Endothelial cell of umbilical vein (primary cell): ENCODE results near the gene CDHR5. TPM values are rescaled to one million over a fixed set of nuclear protein-coding genes. Genes with fewer than 3 reads are reported as not detected.

Experiments
- BruUV-seq: library from RNA; stranded (reverse); fragments of 400-500 nt; replicated peaks from 2 replicates; lab custom pipeline; 2021; lab: Mats Ljungman, UMichigan
- CTCF ChIA-PET: fragments of 300-600, 350-600 bp; sonication (Branson Sonifier 250); formaldehyde crosslinking; loops from one replicate; lab custom pipeline; 2021; ENCODE audit warnings: antibody characterized with exemption, inconsistent platforms; lab: Charles Lee
- POLR2A ChIA-PET: fragments of 300-600, 350-600 bp; sonication (Branson Sonifier 250); formaldehyde crosslinking; loops from one replicate; lab custom pipeline; 2021; ENCODE audit warnings: antibody characterized with exemption, inconsistent platforms; lab: Charles Lee
- DNase-seq: peaks from one replicate; pipeline ENCODE4 v3.0.0-alpha.2; 2011; ENCODE audit warnings: low read depth, low spot score
- FAIRE-seq: peaks from 2 replicates; lab custom pipeline; 2011; peaks lifted over from hg19 to GRCh38; lab: Jason Lieb, UNC
- H2AFZ ChIP-seq: 2 replicates; pipeline ENCODE4 v1.6.0; 2012; ENCODE audit warnings: low read depth, low read length, control low read depth, inconsistent platforms
- H3K27ac ChIP-seq: 2 replicates; pipeline ENCODE4 v1.5.1; 2011; ENCODE audit warnings: low read depth, mild to moderate bottlenecking, control low read depth, low read length, moderate library complexity; ENCODE audit not compliant: insufficient read depth
- H3K27me3 ChIP-seq, 2 experiments: 2 replicates each; pipeline versions ENCODE4 v1.6.0 to v1.6.1; 2011; ENCODE audit warnings: low read length in 2 of 2, mixed read lengths in 1 of 2; ENCODE audit not compliant: control insufficient read depth in 2 of 2, insufficient read depth in 2 of 2
- H3K36me3 ChIP-seq, 2 experiments: 2 replicates in 1 of 2; 3 replicates in 1 of 2; pipeline ENCODE4 v1.5.1; 2011; ENCODE audit warnings: low read length in 2 of 2, mild to moderate bottlenecking in 1 of 2, moderate library complexity in 1 of 2; ENCODE audit not compliant: control insufficient read depth in 2 of 2, insufficient read depth in 2 of 2; ENCODE audit errors: extremely low read depth in 1 of 2
- H3K4me1 ChIP-seq: 3 replicates; pipeline ENCODE4 v1.5.1; 2011; ENCODE audit warnings: mild to moderate bottlenecking, low read length; ENCODE audit not compliant: control insufficient read depth, insufficient read depth; ENCODE audit errors: extremely low read depth
- H3K4me2 ChIP-seq: 2 replicates; pipeline ENCODE4 v1.6.1; 2011; ENCODE audit warnings: low read length, control low read depth, mixed read lengths; ENCODE audit not compliant: insufficient read depth
- H3K4me3 ChIP-seq, 3 experiments: fragments of 200-600 bp in 1 of 3; sonication (generic), shearing (Covaris generic) in 1 of 3; replicated peaks in 1 of 3; 2 replicates each; pipeline ENCODE4 v1.5.1; 2011 to 2016; ENCODE audit warnings: control low read depth in 3 of 3, low read length in 3 of 3, mild to moderate bottlenecking in 2 of 3, inconsistent platforms in 1 of 3, low read depth in 1 of 3, moderate library complexity in 1 of 3; ENCODE audit not compliant: insufficient read depth in 1 of 3
- H3K79me2 ChIP-seq: 2 replicates; pipeline ENCODE4 v1.6.0; 2012; ENCODE audit warnings: low read length, inconsistent platforms; ENCODE audit not compliant: control insufficient read depth, insufficient read depth
- H3K9ac ChIP-seq: replicated peaks from 2 replicates; pipeline ENCODE3; 2011; ENCODE audit warnings: low read length, control low read depth; ENCODE audit not compliant: insufficient read depth; ENCODE audit errors: extremely low read depth
- H3K9me1 ChIP-seq: replicated peaks from 3 replicates; pipeline ENCODE4 v1.6.0; 2011; ENCODE audit warnings: mild to moderate bottlenecking, low read length; ENCODE audit not compliant: control insufficient read depth, insufficient read depth; ENCODE audit errors: extremely low read depth
- H3K9me3 ChIP-seq: replicated peaks from 2 replicates; pipeline ENCODE4 v1.5.1; 2012; ENCODE audit warnings: low read length, inconsistent platforms; ENCODE audit not compliant: control insufficient read depth, insufficient read depth
- H4K20me1 ChIP-seq: replicated peaks from 2 replicates; pipeline ENCODE3; 2011; ENCODE audit warnings: mild to moderate bottlenecking, low read length; ENCODE audit not compliant: control insufficient read depth, insufficient read depth; ENCODE audit errors: extremely low read depth
- EZH2 ChIP-seq: IDR thresholded peaks from 2 replicates; pipeline ENCODE4 v1.6.1; 2012; ENCODE audit warnings: borderline replicate concordance, low read depth, mild to moderate bottlenecking, moderate library complexity, low read length, inconsistent platforms; ENCODE audit not compliant: severe bottlenecking
- FOS ChIP-seq: IDR thresholded peaks from 2 replicates; pipeline ENCODE4 v1.6.1; 2011; ENCODE audit warnings: mild to moderate bottlenecking, low read length, moderate library complexity, borderline replicate concordance; ENCODE audit not compliant: insufficient read depth
- GATA2 ChIP-seq: IDR thresholded peaks from 2 replicates; pipeline ENCODE4 v1.7.0; 2011; ENCODE audit warnings: low read depth, mild to moderate bottlenecking, moderate library complexity, mixed read lengths, low read length; ENCODE audit not compliant: insufficient read length, insufficient read depth
- JUN ChIP-seq: IDR thresholded peaks from 2 replicates; pipeline ENCODE4 v1.6.1; 2011; ENCODE audit warnings: borderline replicate concordance, low read depth; ENCODE audit not compliant: insufficient read length, insufficient read depth
- MAX ChIP-seq: IDR thresholded peaks from 2 replicates; pipeline ENCODE4 v1.6.1; 2011; ENCODE audit not compliant: insufficient read depth, insufficient read length
- MYC ChIP-seq: IDR thresholded peaks from one replicate; pipeline ENCODE4 v1.6.1; 2011; ENCODE audit warnings: mild to moderate bottlenecking, low read depth, low read length
- POLR2A ChIP-seq: IDR thresholded peaks from 2 replicates; pipeline ENCODE4 v1.6.1; 2012; ENCODE audit warnings: low read depth, mild to moderate bottlenecking, control low read depth, low read length
- POLR2AphosphoS5 ChIP-seq: IDR thresholded peaks from 2 replicates; pipeline ENCODE4 v1.6.1; 2012; ENCODE audit warnings: low read depth, mild to moderate bottlenecking, control low read depth, low read length, moderate library complexity; ENCODE audit not compliant: insufficient read depth
- dilution Hi-C: fragments of 300-500 bp; cut with MboI; formaldehyde crosslinking; loops from one replicate; pipeline ENCODE4 v1.15.0; 2019; ENCODE audit warnings: low sequenced_read_pairs; ENCODE audit not compliant: extremely low pct_ligation_motif_present
- intact Hi-C: fragments of 100-400 bp; cut with micrococcal nuclease; formaldehyde crosslinking; loops from one replicate; pipeline ENCODE4 v1.10.0; 2022
- polyA plus RNA-seq, 4 experiments: library from polyadenylated mRNA; depleted of rRNA in 3 of 4; stranded (reverse) in 3 of 4; unstranded in 1 of 4; fragments of >200 nt; gene quantifications; 2 replicates each; pipeline versions ENCODE4 v1.2.1 to v1.2.3, GENCODE V29; 2011 to 2012; ENCODE audit warnings: missing spikeins in 1 of 4
- total RNA-seq: library from RNA; stranded (reverse); gene quantifications from 2 replicates; pipeline ENCODE4 v1.2.3, GENCODE V29; 2021
- TF ChIP-seq, protein P1 (sequence below), 2 donors: IDR thresholded peaks; 1 replicate in 1 of 2; 2 replicates in 1 of 2; pipeline ENCODE4 v1.5.1; 2011; ENCODE audit warnings: low read length in 2 of 2, mild to moderate bottlenecking in 2 of 2, moderate library complexity in 2 of 2, control low read depth in 1 of 2, inconsistent platforms in 1 of 2, low read depth in 1 of 2; ENCODE audit not compliant: insufficient read depth in 1 of 2; ENCODE audit errors: extremely low read depth in 1 of 2

Gene CDHR5
- total and polyA plus RNA-seq, 2 donors (not counting 3 experiments of a cell fraction or from before 2014, with no cell fraction given): not detected

DNA sequence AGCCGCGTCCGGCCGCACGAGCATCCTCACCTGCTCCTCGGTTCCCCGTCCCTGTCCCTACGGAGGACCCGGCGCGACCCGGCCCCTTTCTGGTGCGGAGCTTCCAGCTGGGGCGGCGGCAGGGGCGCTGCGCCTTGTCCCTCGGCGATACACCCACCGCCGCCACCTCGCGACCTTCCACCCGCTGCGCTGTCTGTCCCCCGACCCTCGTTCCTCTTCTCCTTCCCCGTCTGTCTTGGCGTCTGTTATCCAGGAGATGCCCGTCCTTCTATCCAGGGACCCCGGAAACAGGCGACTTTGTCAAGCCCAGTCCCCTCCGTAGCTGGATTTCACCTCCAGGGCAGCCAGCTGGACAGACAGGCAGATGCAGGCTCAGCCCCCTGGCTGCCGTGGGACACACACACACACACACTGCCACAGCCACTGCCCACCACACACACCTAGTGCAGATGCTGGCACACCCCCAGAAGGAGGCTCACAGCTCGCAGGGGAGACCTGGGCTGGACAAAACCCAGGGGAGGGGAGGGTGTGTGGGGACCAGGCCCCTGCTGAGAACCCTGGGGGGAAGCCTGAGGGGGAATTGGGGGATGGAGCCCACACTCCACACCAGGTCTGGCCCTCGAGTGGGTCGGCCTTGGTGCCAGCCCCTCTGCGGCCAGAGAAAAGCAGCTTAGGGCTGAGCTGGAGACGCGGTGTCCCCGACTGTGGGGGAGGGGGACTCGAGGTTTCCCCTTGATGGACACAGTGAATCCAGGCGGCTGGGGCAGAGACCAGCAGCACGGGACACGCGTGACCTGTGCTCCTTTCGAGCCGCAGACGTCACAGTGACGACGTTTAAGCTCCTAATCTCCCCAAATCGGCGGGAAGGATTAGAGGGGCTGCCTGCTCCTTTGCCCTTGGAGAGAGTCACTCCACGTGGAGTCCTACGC is 13.1 kb upstream of the CDHR5 start:
- ChIA-PET POLR2A (no interaction called here), CTCF (no interaction called here)
- Histone ChIP-seq H3K9ac (no peak overlapping the region), H3K9me3 (no peaks in the 10 kb centered on the region), H3K9me1 (no peaks in the 10 kb centered on the region), H2AFZ (no peak overlapping the region), H3K27ac (no peak overlapping the region), H3K4me2 (no peak overlapping the region), H4K20me1 (no peaks in the 10 kb centered on the region), H3K36me3 (no peaks in the 10 kb centered on the region), H3K27me3 (peaks cover 27 to 45% of the 10 kb centered on the region in 2 experiments), H3K4me1 (peaks cover 4% of the 10 kb centered on the region), H3K4me3 (no peak overlapping the region), H3K79me2 (no peaks in the 10 kb centered on the region)
- dilution Hi-C loops: no loop called here
- TF ChIP-seq POLR2A: no peak
- peak; percentile 90 for TF ChIP-seq EZH2
- no peak for FAIRE-seq
- no peak for DNase-seq
- intact Hi-C loops: no loop called here
- no TSS peak for BruUV-seq

DNA sequence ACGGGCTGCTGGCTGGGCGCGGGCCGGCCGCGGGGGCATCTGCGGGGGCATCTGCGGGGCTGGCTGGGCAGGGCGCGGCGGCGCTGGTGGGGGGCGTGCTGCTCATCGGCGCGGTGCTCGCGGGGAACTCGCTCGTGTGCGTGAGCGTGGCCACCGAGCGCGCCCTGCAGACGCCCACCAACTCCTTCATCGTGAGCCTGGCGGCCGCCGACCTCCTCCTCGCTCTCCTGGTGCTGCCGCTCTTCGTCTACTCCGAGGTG is 12.5 kb upstream of the CDHR5 start:
- no peak for DNase-seq
- no TSS peak for BruUV-seq
- dilution Hi-C loops (no loop called here), intact Hi-C loops (no loop called here)
- TF ChIP-seq MAX: no peak
- TF ChIP-seq, protein P1, sequence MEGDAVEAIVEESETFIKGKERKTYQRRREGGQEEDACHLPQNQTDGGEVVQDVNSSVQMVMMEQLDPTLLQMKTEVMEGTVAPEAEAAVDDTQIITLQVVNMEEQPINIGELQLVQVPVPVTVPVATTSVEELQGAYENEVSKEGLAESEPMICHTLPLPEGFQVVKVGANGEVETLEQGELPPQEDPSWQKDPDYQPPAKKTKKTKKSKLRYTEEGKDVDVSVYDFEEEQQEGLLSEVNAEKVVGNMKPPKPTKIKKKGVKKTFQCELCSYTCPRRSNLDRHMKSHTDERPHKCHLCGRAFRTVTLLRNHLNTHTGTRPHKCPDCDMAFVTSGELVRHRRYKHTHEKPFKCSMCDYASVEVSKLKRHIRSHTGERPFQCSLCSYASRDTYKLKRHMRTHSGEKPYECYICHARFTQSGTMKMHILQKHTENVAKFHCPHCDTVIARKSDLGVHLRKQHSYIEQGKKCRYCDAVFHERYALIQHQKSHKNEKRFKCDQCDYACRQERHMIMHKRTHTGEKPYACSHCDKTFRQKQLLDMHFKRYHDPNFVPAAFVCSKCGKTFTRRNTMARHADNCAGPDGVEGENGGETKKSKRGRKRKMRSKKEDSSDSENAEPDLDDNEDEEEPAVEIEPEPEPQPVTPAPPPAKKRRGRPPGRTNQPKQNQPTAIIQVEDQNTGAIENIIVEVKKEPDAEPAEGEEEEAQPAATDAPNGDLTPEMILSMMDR (IDR thresholded peaks at IDR 0.05; ENCODE audit: extremely low read depth in 1 of 2, insufficient read depth in 1 of 2, low read depth in 1 of 2, low read length in 2 of 2): no peak
- no peak for TF ChIP-seq MYC
- TF ChIP-seq POLR2A: no peak
- no peak for TF ChIP-seq POLR2AphosphoS5
- no peak for TF ChIP-seq GATA2
- no peak for TF ChIP-seq EZH2
- no peak for TF ChIP-seq JUN
- TF ChIP-seq FOS: no peak
- Histone ChIP-seq H3K4me1 (peaks cover 4% of the 10 kb centered on the region), H3K4me3 (no peak overlapping the region), H3K36me3 (no peaks in the 10 kb centered on the region), H3K9ac (no peak overlapping the region), H3K27ac (no peak overlapping the region), H4K20me1 (no peaks in the 10 kb centered on the region), H3K4me2 (no peak overlapping the region), H3K79me2 (no peaks in the 10 kb centered on the region), H2AFZ (no peak overlapping the region), H3K9me1 (no peaks in the 10 kb centered on the region), H3K9me3 (no peaks in the 10 kb centered on the region), H3K27me3 (peaks cover 27 to 45% of the 10 kb centered on the region in 2 experiments)
- ChIA-PET POLR2A (no interaction called here), CTCF (no interaction called here)
- no peak for FAIRE-seq
